OCI-LY3 (cell line): ENCODE results near the gene DEPP1.

Experiments used
- H2AFZ ChIP-seq: fragments of 200-600, 300-600 bp; shearing (Covaris generic); 2 replicates; pipeline ENCODE4 v1.6.0; 2014; ENCODE audit warnings: antibody characterized with exemption, low read depth, low read length
- H3K27ac ChIP-seq: fragments of 200-600, 300-600 bp; sonication (generic); 2 replicates; pipeline ENCODE4 v1.5.1; 2014; ENCODE audit warnings: mild to moderate bottlenecking, low read length, moderate library complexity, mixed read lengths
- H3K27me3 ChIP-seq: fragments of 200-600, 300-600 bp; sonication (generic); 2 replicates; pipeline ENCODE4 v1.6.1; 2014; ENCODE audit warnings: low read depth, low read length, mixed read lengths
- H3K36me3 ChIP-seq: fragments of 200-600, 300-600 bp; sonication (generic); replicated peaks from 2 replicates; pipeline ENCODE3; 2014; ENCODE audit warnings: low read depth, low read length, mixed read lengths
- H3K4me1 ChIP-seq: fragments of 300-600, 200-600 bp; sonication (generic); 2 replicates; pipeline ENCODE4 v1.6.1; 2014; ENCODE audit warnings: low read length, mixed read lengths
- H3K4me2 ChIP-seq: fragments of 200-600, 300-600 bp; sonication (generic); 2 replicates; pipeline ENCODE4 v1.6.1; 2014; ENCODE audit warnings: low read length, mixed read lengths
- H3K4me3 ChIP-seq: fragments of 300-600, 200-600 bp; sonication (generic); 2 replicates; pipeline ENCODE4 v1.5.1; 2014; ENCODE audit warnings: antibody characterized with exemption, mild to moderate bottlenecking, low read length, moderate library complexity
- H3K79me2 ChIP-seq: fragments of 300-600, 200-600 bp; shearing (Covaris generic); 2 replicates; pipeline ENCODE4 v1.6.1; 2014; ENCODE audit warnings: mild to moderate bottlenecking, low read length, mixed read lengths
- H3K9ac ChIP-seq: fragments of 300-600, 200-600 bp; shearing (Covaris generic); 2 replicates; pipeline ENCODE4 v1.6.0; 2014; ENCODE audit warnings: mild to moderate bottlenecking, low read length, moderate library complexity
- H3K9me3 ChIP-seq: fragments of 200-600, 300-600 bp; shearing (Covaris generic); 2 replicates; pipeline ENCODE4 v1.6.1; 2014; ENCODE audit warnings: low read length, mixed read lengths; ENCODE audit not compliant: insufficient read depth
- H4K20me1 ChIP-seq: fragments of 200-600, 300-600 bp; sonication (generic); 2 replicates; pipeline ENCODE4 v1.6.1; 2016; ENCODE audit warnings: low read length, mixed read lengths; ENCODE audit not compliant: insufficient read depth
- CTCF ChIP-seq: fragments of 200-600, 300-600 bp; sonication (generic); IDR thresholded peaks from 2 replicates; pipeline ENCODE4 v1.5.1; 2014; ENCODE audit warnings: antibody characterized with exemption, low read length, low read depth
- EZH2phosphoT487 ChIP-seq: fragments of 200-600 bp; shearing (Covaris generic); IDR thresholded peaks from 2 replicates; pipeline ENCODE4 v1.6.1; 2018; ENCODE audit warnings: antibody characterized with exemption, mixed run types, low read depth

Gene DEPP1

GRCh38 chr10:44986179-44986578 is 7.6 kb upstream of the DEPP1 start:
- no peaks in the 10 kb centered on the region for H4K20me1 ChIP-seq
- no peaks in the 10 kb centered on the region for H3K27me3 ChIP-seq
- H3K9me3 ChIP-seq, result no peaks in the 10 kb centered on the region
- no peaks in the 10 kb centered on the region for H3K79me2 ChIP-seq
- no peak overlapping the region for H2AFZ ChIP-seq
- peaks cover 6% of the 10 kb centered on the region for H3K4me1 ChIP-seq
- no peak overlapping the region for H3K9ac ChIP-seq
- no peak overlapping the region for H3K27ac ChIP-seq
- H3K4me3 ChIP-seq, result no peak overlapping the region
- no peaks in the 10 kb centered on the region for H3K36me3 ChIP-seq
- TF ChIP-seq CTCF (no peak), EZH2phosphoT487 (no peak)
- H3K4me2 ChIP-seq, result no peak overlapping the region

- Histone ChIP-seq H3K36me3 (no peaks in the 10 kb centered on the region), H3K4me1 (peaks cover 15% of the 10 kb centered on the region), H3K27me3 (no peaks in the 10 kb centered on the region), H3K9me3 (no peaks in the 10 kb centered on the region), H2AFZ (no peak overlapping the region), H3K4me3 (no peak overlapping the region), H4K20me1 (no peaks in the 10 kb centered on the region), H3K27ac (no peak overlapping the region), H3K4me2 (no peak overlapping the region), H3K9ac (no peak overlapping the region), H3K79me2 (no peaks in the 10 kb centered on the region)
- TF ChIP-seq EZH2phosphoT487 (no peak), CTCF (no peak)
These were observed 6.6 kb upstream of the DEPP1 start for GRCh38 chr10:44985175-44985681.

GRCh38 chr10:44984671-44985101 is 6.1 kb upstream of the DEPP1 start:
- TF ChIP-seq EZH2phosphoT487 (no peak), CTCF (no peak)
- Histone ChIP-seq H3K4me3 (no peak overlapping the region), H3K9me3 (no peaks in the 10 kb centered on the region), H3K9ac (no peak overlapping the region), H4K20me1 (no peaks in the 10 kb centered on the region), H3K27me3 (no peaks in the 10 kb centered on the region), H3K79me2 (no peaks in the 10 kb centered on the region), H3K4me1 (peaks cover 21% of the 10 kb centered on the region), H2AFZ (no peak overlapping the region), H3K4me2 (no peak overlapping the region), H3K36me3 (no peaks in the 10 kb centered on the region), H3K27ac (no peak overlapping the region)

- Histone ChIP-seq H3K4me2 (no peak overlapping the region), H3K4me1 (peaks cover 29% of the 10 kb centered on the region), H3K27ac (no peak overlapping the region), H3K27me3 (no peaks in the 10 kb centered on the region), H3K4me3 (no peak overlapping the region), H3K9me3 (no peaks in the 10 kb centered on the region), H2AFZ (no peak overlapping the region), H4K20me1 (no peaks in the 10 kb centered on the region), H3K79me2 (no peaks in the 10 kb centered on the region), H3K36me3 (no peaks in the 10 kb centered on the region), H3K9ac (no peak overlapping the region)
- no peak for TF ChIP-seq EZH2phosphoT487
These were observed 5.3 kb upstream of the DEPP1 start for GRCh38 chr10:44983895-44984278.
